ENCODE data around the gene NEDD4. TPM values are rescaled to one million over a fixed set of nuclear protein-coding genes. Genes with fewer than 3 reads are reported as not detected.

The NEDD4 gene
- 80.7 and 106 TPM in 2 replicates for total RNA-seq (2012; rRNA removed)
- 24.6 and 27.4 TPM in 2 replicates for polyA plus RNA-seq (2012; rRNA removed)
- polyA plus RNA-seq (2012; cell fraction: cytosol; rRNA removed): 5.2 and 6.1 TPM in 2 replicates
- 4.6 and 39.1 TPM in 2 replicates for polyA plus RNA-seq (2012; cell fraction: nucleus; rRNA removed; ENCODE audit: low replicate concordance)
- percentile 83 among the genes with signal in this experiment for Bru-seq, nascent RNA
- BruChase-seq, experiment 1, labeled RNA remaining after a 6-hour chase: percentile 77 among the genes with signal in this experiment
- percentile 78 among the genes with signal in this experiment for BruChase-seq, experiment 2, labeled RNA remaining after a 2-hour chase
- long read RNA-seq, full-length matches to known transcripts: 29 of 43 reads
- long read RNA-seq, partial matches to known transcripts: 5 of 43 reads
- long read RNA-seq, other reads (novel, unspliced or antisense): 9 of 43 reads

- Histone ChIP-seq H2AFZ (replicated peaks; ENCODE audit: low read length, poor library complexity) (peak within 1 kb of the TSS; percentile 95), H4K5ac (ENCODE audit: low read depth, low read length) (peak within 1 kb of the TSS; percentile 8; the same call in 1 of the 2 replicates), H3K36me3 (ENCODE audit: control insufficient read depth, insufficient read depth, low read length) (no peaks in the 10 kb centered on the region), H4K91ac (ENCODE audit: insufficient read depth, low read depth, low read length) (peak within 1 kb of the TSS; percentile 77), H2BK20ac (ENCODE audit: low read depth, low read length) (peak within 1 kb of the TSS; percentile 72), H3K9me1 (ENCODE audit: insufficient read depth, low read length) (peaks cover 8% of the 10 kb centered on the region), H3K9me3 (ENCODE audit: control insufficient read depth, insufficient read depth, low read length) (no peaks in the 10 kb centered on the region), H2BK5ac (ENCODE audit: low read depth, low read length, poor library complexity, severe bottlenecking) (peak within 1 kb of the TSS; percentile 92), H3K9ac (ENCODE audit: low read depth, low read length) (peak within 1 kb of the TSS; percentile 84), H3K4me1 (ENCODE audit: control insufficient read depth, insufficient read depth, low read length) (peaks cover 4% of the 10 kb centered on the region), H3K56ac (ENCODE audit: extremely low read depth, insufficient read depth, low read length) (peak within 1 kb of the TSS; percentile 86), H4K8ac (ENCODE audit: low read depth in 2 of 2, low read length in 2 of 2) (peak within 1 kb of the TSS; percentile 51 to 73; a peak in 2 of 4 replicates), H3K23ac (ENCODE audit: low read depth, low read length) (peak within 1 kb of the TSS; percentile 93), H3K4me2 (ENCODE audit: low read depth, low read length) (peak within 1 kb of the TSS; percentile 94), H2AK9ac (replicated peaks; ENCODE audit: low read depth, low read length, poor library complexity) (peak within 1 kb of the TSS; percentile 77), H3K14ac (replicated peaks; ENCODE audit: low read depth, low read length) (peak within 1 kb of the TSS; percentile 92), H2AK5ac (ENCODE audit: low read depth, low read length) (no peak within 1 kb of the TSS), H3K79me1 (ENCODE audit: low read depth in 1 of 2, low read length in 2 of 2) (peaks cover 16 to 43% of the 10 kb centered on the region in 2 experiments), H3K27me3 (ENCODE audit: control insufficient read depth, insufficient read depth, low read length) (no peaks in the 10 kb centered on the region), H2BK120ac (ENCODE audit: low read depth, low read length) (peak within 1 kb of the TSS; percentile 77), H3K18ac (ENCODE audit: low read depth, low read length) (peak within 1 kb of the TSS; percentile 57), H3K27ac (ENCODE audit: insufficient read depth, low read length) (peak within 1 kb of the TSS; percentile 96), H3K4me3 (ENCODE audit: insufficient read depth, low read depth, low read length) (peak within 1 kb of the TSS; percentile 86), H2BK15ac (ENCODE audit: low read depth, low read length) (peak within 1 kb of the TSS; percentile 55; the same call in 1 of the 3 replicates), H3K4ac (ENCODE audit: low read depth, low read length) (peak within 1 kb of the TSS; percentile 81), H4K20me1 (ENCODE audit: insufficient read depth, low read length) (peaks cover 4% of the 10 kb centered on the region; the same call in 1 of the 2 replicates)
- ChIA-PET CTCF (interaction anchor here (1.0 to 1.2 kb wide), 2 partner anchors 9 to 76 kb away, joined by 3 to 9 read pairs; no protein-coding TSS in a partner anchor), POLR2A (ENCODE audit: unreplicated experiment) (no interaction called here)
- in situ Hi-C loops (cut with MboI; ENCODE audit: low sequenced_read_pairs) (no loop called here), dilution Hi-C loops (cut with HindIII; ENCODE audit: low sequenced_read_pairs, unreplicated experiment) (no loop called here), intact Hi-C loops (cut with micrococcal nuclease) (loop anchor here (2.0 to 5.0 kb wide), 7 partner anchors 14 to 434 kb away; partner anchors contain the start of gene TEX9)
- DNase-seq (peak; percentile 86), ATAC-seq (ENCODE audit: low read depth) (peak; percentile 96)
- 0% methylated on average over 5 of the region's 83 CpGs; no CpG with 5 or more reads in 1 of the 2 experiments for WGBS, 2 experiments (ENCODE audit: extremely low coverage in 2 of 2, insufficient read length in 1 of 2)
- BruUV-seq (replicated peaks): no TSS peak
- TF ChIP-seq MAZ (IDR thresholded peaks at IDR 0.05; ENCODE audit: borderline replicate concordance, low read depth, low read length): peak; percentile 86
- TF ChIP-seq MXI1 (IDR thresholded peaks at IDR 0.05; ENCODE audit: borderline replicate concordance, low read depth, low read length): peak; percentile 25; the same call in 1 of the 2 replicates
- no peak for TF ChIP-seq MAFK (IDR thresholded peaks at IDR 0.05; ENCODE audit: low read depth, low read length)
- peak; percentile 71 for TF ChIP-seq RCOR1 (IDR thresholded peaks at IDR 0.05; ENCODE audit: insufficient replicate concordance, low read length)
- peak; percentile 61 for TF ChIP-seq CTCF (conservative IDR thresholded peaks at IDR 0.05; ENCODE audit: low read depth, low read length)
Observed at GRCh38 chr15:55993111-55993803, at the start of gene NEDD4. TSS of gene NEDD4 (minus strand) at chr15:55993612. CDS start at chr15:55993555, 57 bp downstream.

Measured in IMR-90 (cell line).